Inferior parietal cortex (tissue), 1 donor: ENCODE data around the gene YTHDF1.

Experiments used
- DNase-seq: peaks from one replicate; pipeline ENCODE4 v3.0.0-alpha.2; 2016; ENCODE audit errors: extremely low spot score

Gene YTHDF1

GRCh38 chr20:63248835-63249591 lies 33.1 kb upstream of the YTHDF1 start:
- DNase-seq = no peak

GRCh38 chr20:63247671-63248228 lies 31.8 kb upstream of the YTHDF1 start:
- no peak for DNase-seq

- DNase-seq = no peak
Measured at GRCh38 chr20:63246490-63247288, 30.8 kb upstream of the YTHDF1 start.

- DNase-seq = no peak
Measured at GRCh38 chr20:63244468-63244867, 28.5 kb upstream of the YTHDF1 start.

- DNase-seq = no peak
Measured at GRCh38 chr20:63243604-63244247, 27.8 kb upstream of the YTHDF1 start.

DNA sequence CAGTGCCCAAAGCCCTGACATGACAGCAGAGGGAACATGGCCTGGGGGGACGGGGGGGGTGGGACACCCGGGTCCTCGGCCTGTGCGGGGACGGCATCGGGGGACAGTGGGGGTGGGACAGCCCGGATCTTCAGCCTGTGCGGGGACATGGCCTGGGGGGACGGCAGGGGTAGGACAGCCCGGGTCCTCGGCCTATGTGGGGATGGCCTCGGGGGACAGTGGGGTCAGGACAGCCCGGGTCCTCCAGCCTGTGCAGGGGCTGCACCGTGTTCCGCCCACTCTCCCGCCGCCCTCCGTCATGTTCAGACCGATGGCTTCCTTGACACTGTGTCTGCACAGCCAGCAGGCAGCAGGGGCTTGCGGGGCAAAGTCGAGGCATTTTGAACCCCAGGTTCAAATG lies 26.8 kb upstream of the YTHDF1 start:
- no peak for DNase-seq

DNA sequence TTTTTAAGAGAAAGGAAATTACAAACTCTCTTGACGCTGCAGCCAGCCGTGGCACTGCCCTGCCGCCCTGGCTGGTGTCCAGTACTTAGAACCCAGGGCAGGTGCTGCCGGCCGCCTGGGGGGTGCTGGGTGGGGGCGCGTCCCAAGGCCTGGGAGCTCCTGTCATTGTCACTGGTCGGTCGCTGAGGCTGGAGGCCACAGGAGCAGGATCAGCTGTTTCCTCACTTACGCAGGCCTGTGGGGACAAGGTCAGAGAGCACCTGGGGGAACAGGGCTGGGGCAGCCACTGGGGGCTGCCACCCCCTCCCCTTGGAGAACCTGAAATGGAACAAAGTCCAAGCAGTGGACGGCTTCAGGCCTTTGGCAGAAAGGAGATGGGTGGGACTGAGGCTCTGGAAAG lies 25.3 kb upstream of the YTHDF1 start:
- DNase-seq = no peak

DNA sequence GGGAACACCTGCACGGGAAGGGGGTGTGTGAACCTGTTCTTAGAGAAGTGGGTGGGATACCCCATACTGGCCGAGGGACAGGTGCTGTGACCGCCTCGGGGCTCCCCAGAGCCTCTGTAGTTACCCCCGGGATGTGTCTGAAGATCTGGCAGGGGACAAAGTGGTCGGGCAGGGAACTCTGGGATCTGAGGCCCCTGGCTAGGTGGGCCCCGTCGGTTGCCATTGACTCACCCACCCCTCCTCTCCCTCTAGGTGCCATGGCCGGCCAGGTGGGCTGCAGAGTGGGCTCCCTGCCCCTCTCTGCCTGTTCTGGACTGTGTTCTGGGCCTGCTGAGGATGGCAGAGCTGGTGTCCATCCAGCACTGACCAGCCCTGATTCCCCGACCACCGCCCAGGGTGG lies 24.1 kb upstream of the YTHDF1 start:
- no peak for DNase-seq

- DNase-seq = no peak
Measured at GRCh38 chr20:63239431-63239830, 23.5 kb upstream of the YTHDF1 start.

- DNase-seq = no peak
Measured at GRCh38 chr20:63238514-63239125, 22.7 kb upstream of the YTHDF1 start.

GRCh38 chr20:63238031-63238430 lies 22.1 kb upstream of the YTHDF1 start:
- DNase-seq = no peak

DNA sequence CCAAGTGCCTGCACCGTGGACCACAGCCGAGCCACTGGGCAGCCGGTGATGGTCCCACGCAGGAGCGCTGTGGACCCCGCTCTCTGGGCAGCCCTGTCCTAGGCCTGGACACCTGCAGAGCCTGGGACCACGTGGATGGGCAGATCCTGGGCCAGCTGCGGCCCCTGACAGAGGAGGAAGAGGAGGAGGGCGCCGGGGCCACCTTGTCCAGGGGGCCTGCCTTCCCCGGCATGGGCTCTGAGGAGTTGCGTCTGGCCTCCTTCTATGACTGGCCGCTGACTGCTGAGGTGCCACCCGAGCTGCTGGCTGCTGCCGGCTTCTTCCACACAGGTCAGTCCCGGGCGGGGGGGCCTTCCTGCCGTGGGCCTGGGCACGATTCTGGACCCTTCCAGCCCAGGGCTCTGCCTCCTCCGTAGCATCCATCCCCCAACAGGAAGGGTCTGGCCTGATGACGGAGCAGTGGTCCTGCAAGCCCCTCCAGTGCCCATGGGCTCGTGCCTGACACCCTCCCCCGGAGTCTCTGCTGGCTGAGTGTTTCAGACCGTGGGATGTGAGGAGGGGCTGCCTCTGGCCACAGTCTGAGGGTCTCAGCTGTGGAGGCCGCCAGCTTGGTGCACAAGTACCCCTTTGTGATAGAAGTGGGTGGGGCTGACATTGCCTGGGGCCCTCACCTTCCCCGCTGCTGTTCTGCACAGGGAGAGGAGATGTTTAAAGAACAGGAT lies 20.3 kb upstream of the YTHDF1 start:
- no peak for DNase-seq

DNA sequence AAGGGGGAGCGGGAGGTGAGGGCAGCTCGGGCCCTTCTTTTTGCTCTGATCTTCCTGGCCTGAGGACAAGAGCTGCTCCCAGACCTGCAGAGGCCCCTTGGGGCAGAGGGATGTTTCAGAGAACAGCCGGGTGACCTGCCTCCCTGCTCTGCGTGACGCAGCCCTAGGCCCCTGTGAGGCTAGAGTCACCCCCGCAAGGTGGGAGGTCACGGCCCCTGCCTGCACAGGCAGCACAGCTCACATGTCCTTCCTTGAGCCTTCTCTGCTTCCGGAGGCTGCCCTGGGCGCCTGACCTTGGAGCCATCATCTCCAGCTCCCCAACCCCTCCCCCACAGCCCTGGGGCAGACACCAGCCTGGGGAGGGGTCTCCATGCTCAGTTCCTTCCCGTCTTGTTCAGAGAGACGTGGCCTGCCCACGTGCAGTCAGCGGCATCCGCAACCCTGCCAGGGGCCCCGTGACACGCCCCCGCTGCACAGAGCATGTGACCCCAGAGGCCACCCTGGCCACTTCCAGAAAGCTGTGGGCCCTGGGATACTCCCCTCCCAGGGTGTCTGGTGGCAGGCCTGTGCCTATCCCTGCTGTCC lies 19.6 kb upstream of the YTHDF1 start, which contains the start of gene BIRC7:
TSS of gene BIRC7 (plus strand) at position 507 of the 585 bp plus-strand sequence. CDS start 192 bp downstream, outside the sequence.
- DNase-seq = no peak

DNA sequence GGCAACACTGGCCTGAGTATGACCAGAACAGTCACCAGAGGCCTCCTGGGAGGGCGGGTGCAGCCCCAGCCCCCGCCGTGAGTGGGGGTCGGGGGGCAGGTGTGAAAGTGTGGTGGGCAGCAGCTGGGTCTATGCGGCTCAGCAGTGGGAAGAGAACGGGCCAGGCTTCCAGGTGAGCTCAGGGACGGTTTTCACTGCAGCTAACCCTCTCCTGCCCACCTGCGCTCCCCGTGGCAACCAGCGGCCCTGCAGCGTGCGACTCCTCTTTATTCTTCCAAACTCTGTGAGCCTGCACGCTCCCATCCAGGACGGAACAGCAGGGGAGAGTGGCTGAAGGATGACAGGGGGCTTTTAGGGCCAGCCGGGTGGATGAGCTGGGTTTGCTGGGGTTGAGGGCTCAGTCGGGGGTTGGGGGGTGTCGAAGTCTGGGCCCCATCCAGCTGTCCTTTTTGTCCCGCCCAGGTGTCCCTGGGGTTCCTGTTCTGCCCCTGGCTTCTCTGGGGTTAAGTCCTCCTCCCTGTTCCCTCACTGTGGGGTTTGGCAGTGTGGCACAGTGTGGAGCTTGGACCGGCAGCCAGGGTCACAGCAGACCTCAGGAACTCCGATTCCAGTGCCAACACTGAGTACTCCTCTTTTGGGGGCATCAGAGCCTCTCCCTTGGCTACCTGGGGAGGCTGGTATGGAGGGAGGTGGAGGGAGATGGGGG lies 18.9 kb upstream of the YTHDF1 start:
- no peak for DNase-seq

- no peak for DNase-seq
Measured at GRCh38 chr20:63233924-63234323, 18.0 kb upstream of the YTHDF1 start.

DNA sequence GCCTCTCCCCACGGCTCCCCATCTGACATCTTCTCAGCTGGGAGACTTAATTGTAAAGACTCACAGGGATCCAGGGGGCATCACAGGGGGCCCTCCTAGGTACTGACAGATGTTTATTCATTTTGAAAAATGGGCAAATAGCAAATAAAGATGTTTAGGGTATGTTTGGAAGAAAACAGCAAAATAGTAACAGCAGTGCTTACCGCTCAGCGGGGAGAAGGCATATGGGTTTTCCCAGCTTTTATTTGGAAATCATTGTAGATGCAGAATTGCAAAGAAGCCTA lies 17.1 kb upstream of the YTHDF1 start:
- no peak for DNase-seq

- no peak for DNase-seq
Measured at GRCh38 chr20:63232235-63233060, 16.5 kb upstream of the YTHDF1 start.

DNA sequence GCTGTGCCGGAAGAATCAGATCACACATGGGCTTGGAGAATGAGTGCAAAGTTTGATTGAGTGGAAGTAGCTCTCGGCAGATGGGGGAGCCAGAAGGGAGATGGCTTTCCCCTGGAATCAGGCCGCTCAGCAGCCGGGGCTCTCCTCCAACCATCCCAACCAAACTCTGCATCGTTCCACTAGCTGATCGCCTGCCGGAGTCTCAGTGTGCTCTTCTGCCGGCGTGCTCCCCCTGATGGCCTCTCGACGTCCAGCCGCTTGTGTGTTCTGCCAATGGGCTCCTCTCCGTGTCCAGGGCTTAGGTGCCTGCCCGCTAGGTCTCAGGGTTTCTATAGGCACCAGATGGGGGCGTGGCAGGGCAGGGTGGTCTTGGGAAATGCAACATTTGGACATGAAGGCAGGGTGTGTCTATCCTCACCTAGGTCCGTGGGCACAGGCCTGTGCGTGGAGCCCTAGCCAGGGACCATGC lies 14.9 kb upstream of the YTHDF1 start:
- DNase-seq = peak; percentile 35

DNA sequence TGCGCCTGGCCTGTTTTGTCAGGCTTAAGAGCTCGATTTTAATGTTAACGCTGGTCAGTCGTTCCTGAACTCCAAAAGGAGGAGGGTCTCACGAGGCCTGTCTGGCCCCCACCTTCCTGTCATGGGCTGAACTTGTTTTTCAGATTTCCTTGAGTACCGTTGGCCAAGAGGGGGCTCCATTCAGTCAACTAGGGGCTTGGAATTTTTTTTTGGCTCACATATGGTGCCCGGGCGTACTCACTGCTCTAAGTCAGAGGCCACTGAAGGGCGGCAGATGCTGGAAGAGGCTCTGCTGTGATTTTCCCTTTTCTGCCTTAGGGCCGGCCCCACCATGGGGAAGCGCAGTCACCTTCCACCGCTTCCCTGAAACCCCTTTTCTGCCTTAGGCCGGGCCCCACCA lies 12.9 kb upstream of the YTHDF1 start:
- DNase-seq = no peak
